Measurements from ENCODE around the gene RHEX.

GRCh38 chr1:206108635-206109034 lies 55.7 kb downstream of the RHEX start:
- TF ChIP-seq, protein P1, sequence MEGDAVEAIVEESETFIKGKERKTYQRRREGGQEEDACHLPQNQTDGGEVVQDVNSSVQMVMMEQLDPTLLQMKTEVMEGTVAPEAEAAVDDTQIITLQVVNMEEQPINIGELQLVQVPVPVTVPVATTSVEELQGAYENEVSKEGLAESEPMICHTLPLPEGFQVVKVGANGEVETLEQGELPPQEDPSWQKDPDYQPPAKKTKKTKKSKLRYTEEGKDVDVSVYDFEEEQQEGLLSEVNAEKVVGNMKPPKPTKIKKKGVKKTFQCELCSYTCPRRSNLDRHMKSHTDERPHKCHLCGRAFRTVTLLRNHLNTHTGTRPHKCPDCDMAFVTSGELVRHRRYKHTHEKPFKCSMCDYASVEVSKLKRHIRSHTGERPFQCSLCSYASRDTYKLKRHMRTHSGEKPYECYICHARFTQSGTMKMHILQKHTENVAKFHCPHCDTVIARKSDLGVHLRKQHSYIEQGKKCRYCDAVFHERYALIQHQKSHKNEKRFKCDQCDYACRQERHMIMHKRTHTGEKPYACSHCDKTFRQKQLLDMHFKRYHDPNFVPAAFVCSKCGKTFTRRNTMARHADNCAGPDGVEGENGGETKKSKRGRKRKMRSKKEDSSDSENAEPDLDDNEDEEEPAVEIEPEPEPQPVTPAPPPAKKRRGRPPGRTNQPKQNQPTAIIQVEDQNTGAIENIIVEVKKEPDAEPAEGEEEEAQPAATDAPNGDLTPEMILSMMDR (IDR thresholded peaks at IDR 0.05): no peak
- TF ChIP-seq ZFX (IDR thresholded peaks at IDR 0.05; ENCODE audit: borderline replicate concordance): no peak
